ENCODE measurements around the gene TPM2.

TPM2 gene

GRCh38 chr9:35725362-35725761 is 35.6 kb upstream of the TPM2 start:
- Histone ChIP-seq H3K9me3 (no peaks in the 10 kb centered on the region), H3K36me3 (peaks cover 89% of the 10 kb centered on the region), H3K27ac (peak overlapping the region; percentile 7), H3K4me1 (ENCODE audit: control insufficient read depth in 1 of 2, insufficient read depth in 1 of 2, low read depth in 1 of 2, low read length in 1 of 2) (peaks cover 35 to 38% of the 10 kb centered on the region in 2 experiments), H3K27me3 (no peaks in the 10 kb centered on the region), H3K4me3 (ENCODE audit: low read depth in 1 of 2, low read length in 1 of 2) (no peak overlapping the region)
- no peak for TF ChIP-seq CTCF (IDR thresholded peaks at IDR 0.05)

DNA sequence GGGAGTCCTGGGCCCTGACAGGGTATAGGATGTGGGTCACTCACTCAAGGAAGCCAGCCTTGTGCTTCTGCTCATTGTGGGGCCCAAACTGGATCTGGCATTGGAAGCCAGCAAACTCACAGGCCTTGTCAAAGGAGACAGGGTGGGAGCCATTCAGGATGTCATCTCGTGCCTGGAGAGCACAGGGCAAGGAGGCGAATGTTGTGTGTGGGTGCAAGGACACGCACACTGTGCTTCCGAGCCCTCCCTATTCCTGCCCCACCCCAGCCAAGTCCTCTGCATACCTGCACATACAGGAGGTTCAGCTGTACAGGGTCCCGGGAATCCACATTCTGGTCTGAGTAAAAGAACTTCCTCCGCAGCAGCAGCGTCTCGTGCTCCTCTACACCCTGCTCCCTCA is 34.2 kb upstream of the TPM2 start:
- Histone ChIP-seq H3K4me3 (ENCODE audit: low read depth in 1 of 2, low read length in 1 of 2) (no peak overlapping the region), H3K27ac (no peak overlapping the region), H3K27me3 (no peaks in the 10 kb centered on the region), H3K4me1 (ENCODE audit: control insufficient read depth in 1 of 2, insufficient read depth in 1 of 2, low read depth in 1 of 2, low read length in 1 of 2) (peaks cover 23 to 25% of the 10 kb centered on the region in 2 experiments), H3K9me3 (no peaks in the 10 kb centered on the region), H3K36me3 (peaks cover 96% of the 10 kb centered on the region)
- no peak for TF ChIP-seq CTCF (IDR thresholded peaks at IDR 0.05)

DNA sequence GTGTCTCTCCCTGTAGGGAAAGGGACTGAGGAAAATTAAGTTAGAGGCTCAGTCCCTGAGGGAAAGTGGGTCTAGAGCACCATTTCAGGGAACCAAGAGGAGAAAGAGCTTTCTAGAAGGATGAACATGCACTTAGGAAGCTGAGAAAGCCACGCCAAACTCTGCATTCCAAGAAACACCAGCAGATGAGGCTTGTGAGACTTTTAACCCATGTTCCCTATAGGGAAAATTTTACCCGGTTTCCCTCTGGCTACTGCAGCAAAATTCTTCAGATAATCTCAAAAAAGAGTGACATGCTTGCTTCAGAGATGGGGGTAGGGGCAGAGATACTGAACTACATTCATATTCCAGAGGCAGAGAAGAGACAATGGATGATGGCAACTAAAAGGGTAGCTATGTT is 33.7 kb upstream of the TPM2 start:
- H3K27ac ChIP-seq, result no peak overlapping the region
- H3K27me3 ChIP-seq, result no peaks in the 10 kb centered on the region
- H3K36me3 ChIP-seq, result peaks cover 96% of the 10 kb centered on the region
- TF ChIP-seq CTCF (IDR thresholded peaks at IDR 0.05), result no peak
- no peaks in the 10 kb centered on the region for H3K9me3 ChIP-seq
- H3K4me3 ChIP-seq (ENCODE audit: low read depth in 1 of 2, low read length in 1 of 2), result no peak overlapping the region
- peaks cover 18 to 20% of the 10 kb centered on the region in 2 experiments for H3K4me1 ChIP-seq (ENCODE audit: control insufficient read depth in 1 of 2, insufficient read depth in 1 of 2, low read depth in 1 of 2, low read length in 1 of 2)

- H3K4me3 ChIP-seq (ENCODE audit: low read depth in 1 of 2, low read length in 1 of 2), result no peak overlapping the region
These were observed 29.8 kb upstream of the TPM2 start for GRCh38 chr9:35719546-35719945.

DNA sequence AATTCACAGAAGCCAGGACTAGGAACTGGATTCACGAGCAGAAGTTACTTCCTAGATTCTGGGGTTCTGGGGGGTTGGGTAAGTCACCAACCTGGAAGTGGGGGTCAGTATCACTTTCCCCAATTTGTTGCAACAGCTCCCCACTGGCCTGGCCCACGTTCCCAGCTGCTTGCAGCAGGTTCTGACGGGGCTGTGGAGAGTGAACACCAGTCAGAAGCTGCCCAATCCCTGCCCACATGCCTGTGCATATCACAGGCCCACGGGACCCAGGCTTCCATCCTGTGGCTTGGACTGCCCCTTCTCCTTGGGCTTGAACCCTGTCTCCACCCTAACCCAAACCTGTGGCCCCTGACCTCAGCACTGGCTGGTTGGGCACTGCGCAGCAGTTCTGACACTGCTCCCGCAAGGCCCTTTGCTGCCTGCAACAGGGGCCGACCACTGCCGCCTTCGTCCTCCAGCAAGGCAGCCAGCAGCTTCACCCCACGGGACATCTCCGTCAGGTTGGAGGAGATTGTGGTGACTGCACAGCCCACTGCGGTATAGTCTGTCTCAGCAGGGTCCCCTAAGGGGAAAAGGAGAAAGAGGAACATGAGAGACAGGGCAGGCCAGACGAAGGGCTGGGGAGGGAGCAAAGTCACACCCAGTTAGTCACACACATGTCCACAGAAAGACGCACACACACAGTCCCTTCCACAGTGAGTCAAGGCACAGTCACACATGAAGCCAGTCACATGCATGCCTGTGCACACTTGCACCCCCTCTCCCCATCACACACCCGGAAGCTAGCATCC is 29.2 kb upstream of the TPM2 start:
- H3K36me3 ChIP-seq, result peaks cover 100% of the 10 kb centered on the region
- TF ChIP-seq CTCF (IDR thresholded peaks at IDR 0.05), result no peak
- H3K9me3 ChIP-seq, result peaks cover 6% of the 10 kb centered on the region
- no peak overlapping the region for H3K27ac ChIP-seq
- no peak overlapping the region for H3K4me3 ChIP-seq (ENCODE audit: low read depth in 1 of 2, low read length in 1 of 2)
- no peaks in the 10 kb centered on the region for H3K4me1 ChIP-seq (ENCODE audit: control insufficient read depth in 1 of 2, insufficient read depth in 1 of 2, low read depth in 1 of 2, low read length in 1 of 2)
- H3K27me3 ChIP-seq, result no peaks in the 10 kb centered on the region

More at GRCh38 chr9:35719546-35719945, 29.8 kb upstream of the TPM2 start:
- TF ChIP-seq CTCF (IDR thresholded peaks at IDR 0.05), result no peak
- Histone ChIP-seq H3K36me3 (peaks cover 100% of the 10 kb centered on the region), H3K27me3 (no peaks in the 10 kb centered on the region), H3K27ac (no peak overlapping the region), H3K9me3 (peaks cover 6% of the 10 kb centered on the region), H3K4me1 (ENCODE audit: control insufficient read depth in 1 of 2, insufficient read depth in 1 of 2, low read depth in 1 of 2, low read length in 1 of 2) (no peaks in the 10 kb centered on the region)
